HEK293T (cell line): ENCODE results near the gene KCNK4.

Experiments used
- CTCF ChIA-PET: fragments of 350-600 bp; formaldehyde crosslinking; extraction: SDS; loops from one replicate; lab custom pipeline; 2021; ENCODE audit warnings: antibody characterized with exemption, inconsistent platforms; lab: Yijun Ruan, JAX
- POLR2A ChIA-PET: fragments of 350-600 bp; formaldehyde crosslinking; extraction: SDS; loops from one replicate; lab custom pipeline; 2020; ENCODE audit warnings: antibody characterized with exemption, inconsistent platforms; lab: Yijun Ruan, JAX
- DNase-seq: peaks from one replicate; pipeline ENCODE4 v3.0.0; 2012; ENCODE audit warnings: mixed read lengths; ENCODE audit errors: extremely low spot score
- ARNT ChIP-seq: fragments of 450-650 bp; IDR thresholded peaks from 2 replicates; pipeline ENCODE4 v1.6.1; 2017; ENCODE audit warnings: mild to moderate bottlenecking
- BHLHE40 ChIP-seq: fragments of 450-650 bp; IDR thresholded peaks from 2 replicates; pipeline ENCODE4 v1.6.1; 2016; ENCODE audit warnings: mild to moderate bottlenecking, moderate library complexity, borderline replicate concordance
- CTBP1 ChIP-seq: fragments of 450-650 bp; IDR thresholded peaks from 2 replicates; pipeline ENCODE4 v1.6.1; 2016; ENCODE audit warnings: borderline replicate concordance
- ELF4 ChIP-seq: fragments of 450-650 bp; IDR thresholded peaks from 2 replicates; pipeline ENCODE4 v1.6.1; 2017; ENCODE audit warnings: antibody characterized with exemption
- FOXA1 ChIP-seq: fragments of 450-650 bp; IDR thresholded peaks from 2 replicates; pipeline ENCODE4 v1.6.1; 2016; ENCODE audit warnings: mild to moderate bottlenecking
- FOXK2 ChIP-seq: fragments of 450-650 bp; IDR thresholded peaks from 2 replicates; pipeline ENCODE4 v1.6.1; 2016; ENCODE audit warnings: mild to moderate bottlenecking
- FOXM1 ChIP-seq: fragments of 450-650 bp; IDR thresholded peaks from 2 replicates; pipeline ENCODE4 v1.6.1; 2017; ENCODE audit warnings: mild to moderate bottlenecking, borderline replicate concordance
- HDGF ChIP-seq: fragments of 450-650 bp; IDR thresholded peaks from 2 replicates; pipeline ENCODE4 v1.6.1; 2017; ENCODE audit warnings: antibody characterized with exemption, borderline replicate concordance
- L3MBTL2 ChIP-seq: fragments of 450-650 bp; conservative IDR thresholded peaks from 2 replicates; pipeline ENCODE4 v1.6.1; 2016; ENCODE audit warnings: mild to moderate bottlenecking
- LEF1 ChIP-seq: fragments of 450-650 bp; IDR thresholded peaks from 2 replicates; pipeline ENCODE4 v1.6.1; 2017; ENCODE audit warnings: mild to moderate bottlenecking, borderline replicate concordance
- NFRKB ChIP-seq: fragments of 450-650 bp; IDR thresholded peaks from 2 replicates; pipeline ENCODE4 v1.6.1; 2016; ENCODE audit warnings: mild to moderate bottlenecking, moderate library complexity
- PKNOX1 ChIP-seq: fragments of 450-650 bp; IDR thresholded peaks from 2 replicates; pipeline ENCODE4 v1.6.1; 2016
- SP1 ChIP-seq: fragments of 450-650 bp; IDR thresholded peaks from 2 replicates; pipeline ENCODE4 v1.6.1; 2017
- SUZ12 ChIP-seq: fragments of 450-650 bp; IDR thresholded peaks from 2 replicates; pipeline ENCODE4 v1.6.1; 2016; ENCODE audit warnings: mild to moderate bottlenecking
- TARDBP ChIP-seq: fragments of 450-650 bp; IDR thresholded peaks from 2 replicates; pipeline ENCODE4 v1.6.1; 2016
- ZNF384 ChIP-seq: fragments of 450-650 bp; IDR thresholded peaks from 2 replicates; pipeline ENCODE4 v1.6.1; 2016

KCNK4 gene

GRCh38 chr11:64330888-64331287 lies 39.8 kb downstream of the KCNK4 start:
- TF ChIP-seq ZNF384 = no peak
- POLR2A ChIA-PET = interaction anchor here (1.0 to 5.6 kb wide), 7 partner anchors 8 to 146 kb away, joined by 3 to 60 read pairs (median 5); partner anchors contain the start of genes ESRRA, PPP1R14B, PRDX5 and STIP1
- no peak for DNase-seq
- CTCF ChIA-PET = interaction anchor here (0.7 to 2.2 kb wide), 6 partner anchors 8 to 126 kb away, joined by 4 to 13 read pairs (median 6); partner anchors contain the start of genes CCDC88B, PRDX5 and TRMT112

- POLR2A ChIA-PET = interaction anchor here (0.9 to 5.6 kb wide), 9 partner anchors 9 to 147 kb away, joined by 3 to 60 read pairs (median 5); partner anchors contain the start of genes ESRRA, GPR137, PPP1R14B and PRDX5
- TF ChIP-seq SP1 = no peak
- no peak for TF ChIP-seq ELF4
- no peak for TF ChIP-seq ZNF384
- no peak for TF ChIP-seq CTBP1
- no peak for TF ChIP-seq SUZ12
- no peak for TF ChIP-seq PKNOX1
- no peak for TF ChIP-seq TARDBP
- no peak for TF ChIP-seq HDGF
- no peak for TF ChIP-seq ARNT
- no peak for TF ChIP-seq L3MBTL2
- TF ChIP-seq FOXA1 = no peak
- TF ChIP-seq BHLHE40 = no peak
- TF ChIP-seq FOXM1 = no peak
- TF ChIP-seq FOXK2 = no peak
- TF ChIP-seq LEF1 = no peak
- no peak for TF ChIP-seq NFRKB
- peak; percentile 59 for DNase-seq
- CTCF ChIA-PET = interaction anchor here (0.8 to 2.2 kb wide), 9 partner anchors 9 to 127 kb away, joined by 4 to 13 read pairs (median 6); partner anchors contain the start of genes CATSPERZ, CCDC88B, PRDX5 and TRMT112
Measured at GRCh38 chr11:64331569-64332371, 40.7 kb downstream of the KCNK4 start.

DNA sequence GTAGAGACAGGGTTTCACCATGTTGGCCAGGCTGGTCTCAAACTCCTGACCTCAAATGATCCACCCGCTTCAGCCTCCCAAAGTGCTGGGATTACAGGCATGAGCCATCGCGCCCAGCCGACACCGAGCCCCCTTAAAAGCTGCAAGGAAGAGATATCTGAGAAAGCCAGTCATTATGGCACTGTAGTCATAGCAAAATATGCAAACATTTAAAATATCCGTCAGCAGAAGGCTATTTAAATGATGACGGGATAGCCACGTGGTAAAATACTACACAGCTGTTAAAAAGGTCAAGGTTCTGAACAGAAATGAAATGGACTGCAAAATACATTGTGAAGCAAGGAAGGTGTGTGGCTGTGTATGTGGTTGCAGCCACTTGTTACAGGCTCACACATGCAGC lies 42.5 kb downstream of the KCNK4 start:
- DNase-seq = no peak
- ChIA-PET POLR2A (interaction anchor here (5.6 kb wide), 1 partner anchor 15 kb away, joined by 60 read pairs; the partner anchor contains the start of genes PRDX5 and TRMT112), CTCF (interaction anchor here (0.9 kb wide), 1 partner anchor 16 kb away, joined by 3 read pairs; the partner anchor contains the start of genes PRDX5 and TRMT112)
- TF ChIP-seq SP1 (no peak), BHLHE40 (no peak), FOXA1 (no peak), LEF1 (no peak), FOXM1 (no peak), ELF4 (no peak), FOXK2 (no peak)

DNA sequence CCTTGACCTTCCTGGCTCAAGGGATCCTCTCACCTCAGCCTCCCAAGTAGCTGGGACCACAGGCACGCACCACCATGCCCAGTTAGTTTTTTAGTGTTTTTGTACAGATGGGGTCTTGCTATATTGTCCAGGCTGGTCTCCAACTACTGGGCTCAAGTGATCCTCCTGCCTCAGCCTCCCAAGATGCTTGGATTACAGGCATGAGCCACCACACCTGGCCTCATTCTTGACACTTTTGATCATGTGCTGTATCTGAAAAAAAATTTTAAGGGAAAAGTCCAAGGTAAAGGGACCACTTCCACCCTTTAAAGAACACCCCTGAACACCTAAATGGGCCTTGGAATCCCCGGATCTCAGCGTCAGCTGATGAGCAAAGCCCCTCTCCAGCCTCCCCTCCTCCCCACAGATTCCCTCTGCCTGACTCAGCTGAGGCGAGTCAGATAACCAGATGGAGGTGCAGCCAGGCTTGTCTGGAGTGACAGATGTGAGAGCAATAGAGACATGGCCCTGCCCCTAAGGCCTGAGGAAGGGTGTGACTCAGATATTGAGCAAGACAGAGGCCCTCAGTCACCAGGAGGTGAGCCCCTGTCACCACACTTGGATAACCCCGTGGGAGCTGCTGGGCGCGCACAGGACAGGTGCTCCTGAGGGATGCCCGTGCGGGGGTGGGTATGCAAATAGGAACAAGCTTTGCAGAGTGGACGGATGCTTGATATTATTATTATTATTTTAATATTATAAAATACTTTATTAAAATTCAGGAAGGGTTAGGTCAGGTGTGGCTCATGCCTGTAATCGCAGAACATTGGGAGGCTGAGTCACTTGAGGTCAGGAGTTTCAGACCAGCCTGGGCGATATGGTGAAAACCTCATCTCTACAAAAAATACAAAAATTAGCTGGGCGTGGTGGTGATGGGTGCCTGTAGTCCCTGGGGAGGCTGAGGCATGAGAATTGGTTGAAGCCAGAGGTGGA lies 43.9 kb downstream of the KCNK4 start:
- DNase-seq = no peak
- POLR2A ChIA-PET = interaction anchor here (1.9 kb wide), 1 partner anchor 17 kb away, joined by 10 read pairs; the partner anchor contains the start of genes PRDX5 and TRMT112
- CTCF ChIA-PET = interaction anchor here (1.0 kb wide), 1 partner anchor 20 kb away, joined by 3 read pairs; no protein-coding TSS in a partner anchor
- TF ChIP-seq SP1 = no peak
- peak; percentile 62 for TF ChIP-seq PKNOX1

- CTCF ChIA-PET = interaction anchor here (0.6 to 1.1 kb wide), 3 partner anchors 33 to 476 kb away, joined by 3 to 4 read pairs (median 3); no protein-coding TSS in a partner anchor
- POLR2A ChIA-PET = interaction anchor here (1.2 to 1.5 kb wide), 3 partner anchors 20 to 67 kb away, joined by 3 to 5 read pairs (median 3); partner anchors contain the start of genes PRDX5 and TRMT112
- no peak for DNase-seq
- TF ChIP-seq FOXK2 (no peak), ZNF384 (no peak), ELF4 (no peak), TARDBP (no peak), FOXM1 (no peak), FOXA1 (no peak), PKNOX1 (no peak), CTBP1 (no peak), ARNT (no peak), HDGF (no peak), L3MBTL2 (no peak), BHLHE40 (no peak), SUZ12 (no peak), NFRKB (no peak), SP1 (no peak), LEF1 (no peak)
Measured at GRCh38 chr11:64337538-64338249, 46.6 kb downstream of the KCNK4 start.
